Activated gamma-delta T cell treated with Interleukin-2 at 50 U/mL for 16 hours (primary cell): ENCODE results near the gene RSAD1.

Experiments
- DNase-seq: peaks from one replicate; pipeline ENCODE4 v3.0.0-alpha.2; 2020

Gene RSAD1

DNA sequence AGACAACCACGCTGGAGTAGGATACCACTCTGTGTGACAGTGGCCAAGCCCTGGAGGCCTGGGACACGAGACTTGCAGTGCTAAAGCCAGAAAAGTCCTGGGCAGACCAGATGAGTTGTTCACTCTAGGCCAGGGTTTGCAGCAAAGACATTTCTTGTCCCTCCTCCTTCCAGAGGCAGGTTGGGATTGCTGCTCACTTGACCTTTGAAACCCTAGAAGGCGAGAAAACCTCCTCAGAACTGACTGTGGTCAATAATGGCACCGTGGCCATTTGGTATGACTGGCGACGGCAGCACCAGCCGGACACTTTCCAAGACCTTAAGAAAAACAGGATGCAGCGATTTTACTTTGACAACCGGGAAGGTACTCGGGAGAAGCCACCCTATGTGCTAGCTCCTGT lies 44.1 kb downstream of the RSAD1 start:
- no peak for DNase-seq

DNA sequence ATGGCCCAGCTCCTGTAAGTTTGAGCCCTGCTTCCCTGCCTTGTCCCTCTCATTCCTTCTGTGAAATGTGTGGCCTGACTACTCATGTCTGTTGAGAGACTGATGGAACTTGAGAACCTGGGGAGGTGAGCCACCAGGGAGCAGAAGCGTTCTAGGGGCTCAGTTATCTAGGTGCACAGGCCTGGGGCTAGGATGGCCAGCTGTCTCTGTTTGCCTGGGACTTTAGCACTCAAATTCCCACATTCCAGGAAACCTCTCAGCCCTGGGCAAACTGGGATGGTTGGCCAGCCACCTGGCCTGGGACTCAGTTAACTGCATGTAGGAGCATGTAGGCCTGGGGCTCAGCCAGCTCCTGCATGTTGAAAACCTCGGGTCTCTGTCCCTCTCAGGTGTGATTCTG lies 44.5 kb downstream of the RSAD1 start:
- no peak for DNase-seq

DNA sequence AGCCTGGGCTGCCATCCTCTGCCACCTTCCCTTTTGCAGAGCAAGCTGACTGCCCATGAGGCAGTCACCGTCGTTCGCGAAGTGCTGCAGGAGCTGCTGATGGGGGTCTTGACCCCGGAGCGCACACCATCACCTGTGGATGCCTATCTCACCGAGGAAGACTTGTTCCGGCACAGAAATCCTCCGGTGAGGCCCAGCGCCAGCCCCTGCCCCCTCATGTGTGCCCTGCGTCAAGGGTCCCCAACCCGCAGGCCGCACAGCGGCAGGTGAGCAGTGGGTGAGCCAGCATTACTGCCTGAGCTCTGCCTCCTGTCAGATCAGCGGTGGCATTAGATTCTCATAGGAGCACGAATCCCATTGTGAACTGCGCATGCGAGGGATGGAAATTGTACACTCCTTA lies 46.2 kb downstream of the RSAD1 start:
- DNase-seq: no peak

GRCh38 chr17:50527155-50527762 lies 48.6 kb downstream of the RSAD1 start:
- no peak for DNase-seq

- DNase-seq: no peak
Observed at GRCh38 chr17:50527949-50528474, 49.4 kb downstream of the RSAD1 start.

DNA sequence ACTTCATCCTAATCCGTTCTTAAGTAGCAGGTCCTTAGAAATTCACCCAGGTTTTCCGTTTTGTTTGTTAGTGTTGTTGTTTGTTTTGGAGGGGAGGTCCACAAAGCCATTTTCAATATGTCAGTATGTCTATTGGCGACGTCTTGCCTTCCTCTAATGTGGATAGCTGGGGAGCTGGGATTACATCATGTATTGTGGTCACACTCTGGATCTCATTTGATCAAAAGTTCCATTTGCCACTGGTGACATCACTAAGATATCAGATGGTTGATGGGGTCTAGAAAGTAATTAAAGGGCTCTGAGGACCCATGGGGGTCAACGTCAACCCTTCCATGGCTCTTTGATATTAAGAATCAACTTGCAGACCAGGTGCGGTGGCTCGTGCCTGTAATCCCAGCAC lies 51.2 kb downstream of the RSAD1 start:
- DNase-seq: no peak

- DNase-seq: no peak
Observed at GRCh38 chr17:50531428-50532025, 52.9 kb downstream of the RSAD1 start.

- DNase-seq: no peak
Observed at GRCh38 chr17:50532452-50533024, 53.9 kb downstream of the RSAD1 start, which contains the start of gene EPN3. Gene EPN3, plus strand, starts transcription at chr17:50532735. Its CDS starts 3,822 bp downstream, at chr17:50536557.

- no peak for DNase-seq
Observed at GRCh38 chr17:50533185-50533584, 54.5 kb downstream of the RSAD1 start.

DNA sequence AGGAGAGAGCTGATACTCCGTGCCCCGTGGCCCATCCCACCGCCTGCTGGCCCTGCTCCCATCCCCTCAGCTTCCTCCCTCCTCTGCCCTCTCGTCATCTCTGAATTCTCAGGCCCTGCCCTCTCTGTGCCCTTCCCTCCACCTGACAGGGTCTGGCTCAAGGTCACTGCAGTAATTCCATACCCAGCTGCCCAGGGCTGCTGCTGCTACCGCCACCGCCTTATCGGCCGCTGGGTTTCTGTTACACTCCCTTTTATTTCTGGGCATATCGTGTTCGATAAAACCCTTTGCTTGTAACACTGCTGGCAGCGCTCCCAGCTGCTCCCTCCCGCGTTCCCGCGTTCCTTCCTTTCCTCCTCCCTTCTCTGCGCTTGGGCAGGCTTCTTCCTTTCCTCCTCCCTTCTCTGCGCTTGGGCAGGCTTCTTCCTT lies 55.1 kb downstream of the RSAD1 start:
- no peak for DNase-seq

GRCh38 chr17:50534222-50534978 lies 55.7 kb downstream of the RSAD1 start:
- no peak for DNase-seq

DNA sequence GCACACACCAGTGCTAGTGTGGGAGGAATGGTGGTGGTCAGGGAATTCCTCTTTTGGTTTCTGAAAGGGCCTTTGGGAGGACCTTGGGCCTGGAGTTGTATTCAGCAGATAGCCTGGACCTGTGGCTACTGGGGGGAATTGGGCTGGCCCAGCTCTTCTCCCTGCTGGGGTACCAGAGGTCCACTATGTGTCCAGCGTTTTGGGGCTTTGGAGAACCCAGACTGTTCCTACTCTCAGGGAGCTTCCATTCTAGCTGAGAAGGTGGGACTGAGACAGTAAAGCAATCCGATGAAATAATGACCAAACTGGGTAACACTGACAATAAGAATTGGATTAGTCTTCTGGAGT lies 56.3 kb downstream of the RSAD1 start:
- no peak for DNase-seq

DNA sequence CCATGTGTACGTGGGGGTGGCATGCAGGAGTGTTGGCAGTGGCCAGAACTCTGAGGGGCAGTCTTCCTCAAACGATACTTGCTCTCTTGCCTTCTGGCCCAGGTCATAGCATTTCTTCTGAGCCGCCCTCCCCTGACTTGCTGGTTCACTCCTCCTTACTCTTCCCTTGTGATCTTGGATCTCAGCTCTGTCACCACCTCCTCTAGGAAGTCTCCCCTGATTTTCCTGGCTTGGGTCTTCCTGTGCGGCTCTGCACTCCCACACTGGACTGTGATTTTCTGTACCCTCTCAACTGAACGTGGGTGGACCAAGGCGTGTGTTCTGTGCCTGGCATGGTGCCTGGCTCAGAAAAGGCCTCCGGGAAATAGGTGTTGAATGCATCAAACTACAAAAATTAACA lies 56.7 kb downstream of the RSAD1 start:
- DNase-seq: no peak
